Smooth muscle cell (in vitro differentiated cells): Measurements from ENCODE around the gene MYO5B. TPM values are rescaled to one million over a fixed set of nuclear protein-coding genes. Genes with fewer than 3 reads are reported as not detected.

ENCODE experiments used
- DNase-seq: peaks from one replicate; lab custom pipeline; 2025; ENCODE audit not compliant: unreplicated experiment; lab: John Stamatoyannopoulos, UW
- H2AFZ ChIP-seq: fragments of 200-600 bp; sonication (generic); 2 replicates; pipeline ENCODE4 v1.6.0; 2016; ENCODE audit warnings: antibody characterized with exemption, low read depth, mild to moderate bottlenecking
- H3F3A ChIP-seq: fragments of 200-600 bp; sonication (generic); 2 replicates; pipeline ENCODE4 v1.6.0; 2017; ENCODE audit warnings: antibody characterized with exemption, low read depth
- H3K27ac ChIP-seq: fragments of 200-600 bp; sonication (generic); 2 replicates; pipeline ENCODE4 v1.5.1; 2016; ENCODE audit warnings: low read depth, mild to moderate bottlenecking
- H3K27me3 ChIP-seq: fragments of 200-600 bp; sonication (generic); 2 replicates; pipeline ENCODE4 v1.6.1; 2016; ENCODE audit warnings: low read depth, mild to moderate bottlenecking
- H3K36me3 ChIP-seq: fragments of 200-600 bp; sonication (generic); 2 replicates; pipeline ENCODE4 v1.5.1; 2016; ENCODE audit warnings: low read depth
- H3K4me1 ChIP-seq: fragments of 200-600 bp; sonication (generic); 2 replicates; pipeline ENCODE4 v1.5.1; 2016; ENCODE audit warnings: low read depth
- H3K4me2 ChIP-seq: fragments of 200-600 bp; sonication (generic); 2 replicates; pipeline ENCODE4 v1.6.0; 2016; ENCODE audit warnings: mild to moderate bottlenecking
- H3K4me3 ChIP-seq: fragments of 200-600 bp; sonication (generic); 2 replicates; pipeline ENCODE4 v1.5.1; 2016; ENCODE audit warnings: mild to moderate bottlenecking
- H3K79me2 ChIP-seq: fragments of 200-600 bp; sonication (generic); 2 replicates; pipeline ENCODE4 v1.6.0; 2016; ENCODE audit warnings: low read depth, mild to moderate bottlenecking
- H3K9ac ChIP-seq: fragments of 200-600 bp; sonication (generic); 2 replicates; pipeline ENCODE4 v1.6.0; 2016; ENCODE audit warnings: low read depth
- H3K9me3 ChIP-seq: fragments of 200-600 bp; sonication (generic); replicated peaks from 2 replicates; pipeline ENCODE4 v1.5.1; 2016; ENCODE audit warnings: low read depth
- H4K20me1 ChIP-seq: fragments of 200-600 bp; sonication (generic); 2 replicates; pipeline ENCODE4 v1.6.0; 2016; ENCODE audit warnings: low read depth
- CTCF ChIP-seq: fragments of 200-600 bp; sonication (generic); IDR thresholded peaks from 2 replicates; pipeline ENCODE4 v1.5.1; 2017; ENCODE audit warnings: borderline replicate concordance, mild to moderate bottlenecking, antibody characterized with exemption; ENCODE audit not compliant: insufficient read depth, poor library complexity, severe bottlenecking
- WGBS: methylation state at CpG from one replicate; pipeline ENCODE4 v1.1.7; 2016; ENCODE audit warnings: low lambda C conversion rate; 5-methylcytosine and 5-hydroxymethylcytosine counted together
- polyA plus RNA-seq: library from polyadenylated mRNA; unstranded; fragments of >200 nt; fragmentation: Nextera tagmentation; extraction: Ambion mirVana; gene quantifications from 2 replicates; pipeline ENCODE4 v1.2.1, GENCODE V29; 2016
- total RNA-seq: library from RNA; depleted of rRNA; stranded (reverse); fragments of >200 nt; gene quantifications from 2 replicates; pipeline ENCODE4 v1.2.3, GENCODE V29; 2014

MYO5B gene
- total and polyA plus RNA-seq, 2 experiments from 2014 or later, result 1.7 to 25.3 TPM

GRCh38 chr18:50163505-50163904, 31.4 kb downstream of the MYO5B start:
- Histone ChIP-seq H3K4me3 (no peak overlapping the region), H3K27ac (peak overlapping the region; percentile 13), H3K4me2 (no peak overlapping the region), H2AFZ (no peak overlapping the region), H3K9ac (no peak overlapping the region), H3K79me2 (no peaks in the 10 kb centered on the region), H3K27me3 (no peaks in the 10 kb centered on the region), H4K20me1 (no peaks in the 10 kb centered on the region), H3K36me3 (no peaks in the 10 kb centered on the region), H3K4me1 (peaks cover 11% of the 10 kb centered on the region), H3F3A (no peaks in the 10 kb centered on the region), H3K9me3 (no peaks in the 10 kb centered on the region)
- no peak for TF ChIP-seq CTCF
- DNase-seq, result no peak
- 71% methylated on average over 1 of the region's 1 CpG for WGBS

GRCh38 chr18:50162486-50163304, 32.3 kb downstream of the MYO5B start:
- Histone ChIP-seq H3K36me3 (no peaks in the 10 kb centered on the region), H3K4me3 (no peak overlapping the region), H3K4me2 (no peak overlapping the region), H2AFZ (no peak overlapping the region), H4K20me1 (no peaks in the 10 kb centered on the region), H3K79me2 (no peaks in the 10 kb centered on the region), H3K4me1 (peaks cover 15% of the 10 kb centered on the region), H3K9ac (peak overlapping the region; percentile 28), H3K27me3 (no peaks in the 10 kb centered on the region), H3K9me3 (no peaks in the 10 kb centered on the region), H3K27ac (peak overlapping the region; percentile 86), H3F3A (no peaks in the 10 kb centered on the region)
- WGBS, result 74% methylated on average over 9 of the region's 9 CpGs
- no peak for DNase-seq
- TF ChIP-seq CTCF, result no peak

GRCh38 chr18:50161597-50162205, 33.2 kb downstream of the MYO5B start:
- DNase-seq, result no peak
- 74% methylated on average over 4 of the region's 4 CpGs for WGBS

More at GRCh38 chr18:50161597-50162205, 33.2 kb downstream of the MYO5B start:
- Histone ChIP-seq H3K4me1 (peaks cover 15% of the 10 kb centered on the region), H3K79me2 (no peaks in the 10 kb centered on the region), H3K9ac (peak overlapping the region; percentile 37), H3K4me3 (no peak overlapping the region), H4K20me1 (no peaks in the 10 kb centered on the region), H3K9me3 (no peaks in the 10 kb centered on the region), H2AFZ (no peak overlapping the region), H3K4me2 (no peak overlapping the region), H3K36me3 (no peaks in the 10 kb centered on the region), H3K27ac (peak overlapping the region; percentile 86), H3K27me3 (no peaks in the 10 kb centered on the region), H3F3A (no peaks in the 10 kb centered on the region)
- TF ChIP-seq CTCF, result no peak
